Stomach (tissue), 4 donors: ENCODE measurements around the gene DEFB121.

Source experiments
- EP300 ChIP-seq: sonication (generic); formaldehyde crosslinking; IDR thresholded peaks from one replicate; pipeline ENCODE4 v1.6.1; 2017; ENCODE audit warnings: antibody characterized with exemption
- POLR2A ChIP-seq, 4 donors: fragments of 450-650 bp; IDR thresholded peaks; one replicate each; pipeline ENCODE4 v1.6.1; 2016; ENCODE audit warnings: antibody characterized with exemption in 4 of 4, control low read depth in 2 of 4, mild to moderate bottlenecking in 1 of 4, moderate library complexity in 1 of 4
- POLR2AphosphoS5 ChIP-seq, 3 donors: sonication (generic); formaldehyde crosslinking; IDR thresholded peaks; one replicate each; pipeline ENCODE4 v1.6.1; 2016; ENCODE audit warnings: antibody characterized with exemption in 3 of 3
- TF ChIP-seq, protein P1 (sequence below), 7 experiments: fragments of 450-650 bp in 4 of 7; fragments of 200-600 bp in 3 of 7; sonication (generic) in 3 of 7; IDR thresholded peaks; one replicate each; pipeline ENCODE4 v1.5.1; 2016 to 2019; ENCODE audit warnings: antibody characterized with exemption in 7 of 7, control low read depth in 2 of 7, mild to moderate bottlenecking in 1 of 7

DNA sequence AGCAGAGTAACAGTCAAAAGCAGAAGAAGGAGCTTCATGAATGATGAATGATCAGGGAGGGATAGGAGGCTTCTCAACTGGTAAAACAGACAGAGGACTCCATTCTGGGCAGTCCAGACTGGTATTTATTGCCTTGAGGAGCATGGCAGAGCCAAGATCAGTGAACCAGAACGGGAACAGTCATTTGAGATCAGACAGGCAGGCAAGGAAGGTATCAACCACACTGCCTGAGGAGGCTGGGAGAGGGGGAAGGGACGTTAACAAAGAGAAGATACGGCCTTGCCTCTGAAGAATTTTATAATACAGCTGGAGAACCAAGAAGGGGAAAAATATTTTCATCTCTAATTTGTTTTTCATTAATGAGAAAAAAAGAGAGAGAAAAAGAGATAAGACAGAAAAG, at the start of gene DEFB121:
- TF ChIP-seq, protein P1, sequence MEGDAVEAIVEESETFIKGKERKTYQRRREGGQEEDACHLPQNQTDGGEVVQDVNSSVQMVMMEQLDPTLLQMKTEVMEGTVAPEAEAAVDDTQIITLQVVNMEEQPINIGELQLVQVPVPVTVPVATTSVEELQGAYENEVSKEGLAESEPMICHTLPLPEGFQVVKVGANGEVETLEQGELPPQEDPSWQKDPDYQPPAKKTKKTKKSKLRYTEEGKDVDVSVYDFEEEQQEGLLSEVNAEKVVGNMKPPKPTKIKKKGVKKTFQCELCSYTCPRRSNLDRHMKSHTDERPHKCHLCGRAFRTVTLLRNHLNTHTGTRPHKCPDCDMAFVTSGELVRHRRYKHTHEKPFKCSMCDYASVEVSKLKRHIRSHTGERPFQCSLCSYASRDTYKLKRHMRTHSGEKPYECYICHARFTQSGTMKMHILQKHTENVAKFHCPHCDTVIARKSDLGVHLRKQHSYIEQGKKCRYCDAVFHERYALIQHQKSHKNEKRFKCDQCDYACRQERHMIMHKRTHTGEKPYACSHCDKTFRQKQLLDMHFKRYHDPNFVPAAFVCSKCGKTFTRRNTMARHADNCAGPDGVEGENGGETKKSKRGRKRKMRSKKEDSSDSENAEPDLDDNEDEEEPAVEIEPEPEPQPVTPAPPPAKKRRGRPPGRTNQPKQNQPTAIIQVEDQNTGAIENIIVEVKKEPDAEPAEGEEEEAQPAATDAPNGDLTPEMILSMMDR (IDR thresholded peaks at IDR 0.05) = no peak
- TF ChIP-seq POLR2A (IDR thresholded peaks at IDR 0.05) = no peak
- no peak for TF ChIP-seq EP300
- no peak for TF ChIP-seq POLR2AphosphoS5 (IDR thresholded peaks at IDR 0.05)
